NCI-H82 (cell line): ENCODE data around the gene HOXC4.
"Not testable (repeated sequence)": the region's sequence is repeated elsewhere in the genome, so short reads cannot be mapped to it uniquely, and the experiment has no call there.

ENCODE experiments used
- DNase-seq: peaks from one replicate; lab custom pipeline; 2025; lab: John Stamatoyannopoulos, UW

Gene HOXC4

DNA sequence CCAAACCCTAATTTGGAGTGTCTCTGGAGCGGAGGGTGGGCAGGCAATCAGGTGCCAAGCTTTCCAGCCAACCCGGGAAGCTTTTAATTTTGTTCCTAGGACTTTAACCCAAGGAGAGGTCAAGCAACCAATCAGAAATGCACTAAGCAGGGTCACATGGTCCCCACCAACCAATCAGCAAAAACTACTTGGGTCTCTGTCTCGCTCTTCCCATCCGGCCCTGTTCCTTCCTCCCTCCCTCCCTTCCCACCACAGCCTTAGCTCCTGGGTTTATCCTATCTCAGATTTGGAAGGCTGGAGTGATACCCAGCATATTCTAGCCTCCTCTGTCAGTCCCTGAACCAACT, 13.5 kb upstream of the HOXC4 start:
- DNase-seq = peak; percentile 74

GRCh38 chr12:54040648-54041047, 13.0 kb upstream of the HOXC4 start:
- DNase-seq = no peak

- DNase-seq = no peak
Measured at GRCh38 chr12:54041097-54041690, 12.4 kb upstream of the HOXC4 start.

GRCh38 chr12:54042033-54042432, 11.6 kb upstream of the HOXC4 start:
- DNase-seq = not testable (repeated sequence)

GRCh38 chr12:54042970-54043853, 10.4 kb upstream of the HOXC4 start:
- DNase-seq = peak; percentile 71

DNA sequence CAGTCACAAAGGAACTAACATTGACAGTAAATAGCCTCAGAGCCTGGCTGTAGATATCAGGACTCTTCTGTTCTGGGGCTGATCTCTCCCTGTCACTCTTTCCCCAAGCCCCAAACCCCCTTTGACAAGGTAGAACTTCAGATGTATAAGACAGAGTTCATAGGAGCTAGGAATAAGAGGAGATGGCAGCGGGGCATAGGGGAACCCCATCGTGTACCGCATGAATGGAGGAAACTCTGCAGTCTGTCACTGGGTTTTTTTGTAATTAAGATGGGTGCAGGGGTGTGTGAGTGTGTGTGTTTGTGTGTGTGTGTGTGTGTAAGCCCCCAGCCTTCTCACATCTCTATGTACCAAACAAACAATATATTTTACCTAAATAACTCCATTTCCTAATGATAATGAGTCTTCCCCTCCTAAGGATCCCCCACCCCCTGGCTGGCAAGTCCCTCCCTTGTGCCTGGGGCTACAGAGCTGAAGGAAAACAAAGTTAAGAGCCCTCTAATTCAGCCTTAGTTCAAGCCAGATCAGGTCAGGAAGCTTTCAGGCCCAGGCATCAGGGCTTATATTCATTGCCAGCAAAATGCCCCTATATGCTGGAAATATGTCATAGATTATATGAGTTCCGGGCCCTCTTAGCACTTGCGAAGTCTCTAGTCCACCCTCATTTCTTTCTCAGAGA, 9.1 kb upstream of the HOXC4 start:
- no peak for DNase-seq

DNA sequence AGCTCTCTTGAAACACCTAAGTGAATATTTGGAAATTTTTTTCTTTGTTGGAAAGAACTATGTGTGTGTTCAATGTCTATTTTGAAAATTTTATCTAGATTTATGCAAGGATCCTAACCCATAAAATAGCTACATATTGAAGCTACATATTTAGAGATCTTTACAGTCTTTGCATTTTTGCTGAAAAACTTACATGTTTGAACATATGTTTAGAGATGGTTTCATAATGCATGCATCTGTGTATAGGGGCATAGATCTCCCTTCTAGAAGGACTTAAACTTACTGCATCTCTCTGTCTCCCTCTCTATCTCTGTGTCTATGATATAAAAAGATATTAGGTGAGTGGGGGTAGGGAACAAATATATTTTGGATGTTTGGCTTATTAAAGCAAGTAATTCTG, 8.2 kb upstream of the HOXC4 start:
- no peak for DNase-seq

- no peak for DNase-seq
Measured at GRCh38 chr12:54045868-54046521, 7.6 kb upstream of the HOXC4 start.

GRCh38 chr12:54046809-54047159, 6.9 kb upstream of the HOXC4 start:
- no peak for DNase-seq

GRCh38 chr12:54047160-54047963, 6.3 kb upstream of the HOXC4 start:
- no peak for DNase-seq

- DNase-seq = no peak
Measured at GRCh38 chr12:54047964-54048303, 5.7 kb upstream of the HOXC4 start.

DNA sequence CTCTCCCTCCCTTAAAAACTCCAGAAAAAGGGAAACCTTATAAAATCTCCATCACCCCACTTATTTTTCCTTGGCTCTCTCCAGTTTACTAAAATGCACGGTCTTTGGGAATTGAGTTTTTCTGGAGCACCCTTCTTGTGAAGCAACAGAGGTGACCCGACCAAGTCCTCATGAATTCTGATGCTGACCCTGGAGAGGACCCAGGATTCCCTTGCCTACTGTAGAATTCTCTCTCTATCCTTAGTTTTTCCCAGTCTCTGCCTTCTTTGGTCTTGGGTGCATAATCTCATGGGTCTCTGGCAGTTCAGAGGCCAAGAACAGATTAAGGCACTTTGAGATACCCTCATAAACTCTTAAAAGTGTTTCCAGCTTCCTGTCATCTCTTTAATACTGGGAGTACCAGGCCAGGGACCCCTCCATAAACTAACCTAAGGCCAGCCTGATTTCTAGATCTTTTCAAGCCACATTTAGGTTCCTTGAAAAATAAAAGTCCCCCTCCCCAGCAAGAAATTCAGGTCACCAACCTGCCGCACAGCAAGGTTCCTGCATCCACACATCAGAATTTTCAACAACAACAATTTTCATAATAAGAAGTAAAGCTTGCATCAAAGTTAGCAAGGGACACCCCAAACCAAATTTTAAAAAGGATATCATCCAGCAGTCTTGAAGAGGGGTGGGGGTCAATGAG, 5.1 kb upstream of the HOXC4 start:
- no peak for DNase-seq

DNA sequence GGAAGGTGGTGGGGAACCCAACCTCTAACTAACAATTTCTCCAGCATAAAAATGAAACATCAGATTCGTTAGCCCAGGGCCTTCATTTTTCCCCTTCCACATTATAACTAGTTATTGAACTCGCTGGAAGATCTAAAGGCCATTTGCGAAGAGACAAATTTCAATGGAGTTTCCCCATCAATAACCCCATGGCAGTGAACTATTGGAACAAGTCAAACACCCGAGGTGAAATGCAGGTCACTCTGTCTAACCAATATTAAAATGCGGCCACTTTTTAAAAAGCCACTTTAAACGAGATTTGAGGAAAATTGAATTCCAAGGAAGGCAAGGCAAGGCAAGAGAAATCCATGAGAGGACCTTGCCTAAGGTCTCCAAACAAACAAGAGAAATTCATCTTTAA, 4.5 kb upstream of the HOXC4 start:
- DNase-seq = no peak

- DNase-seq = peak; percentile 54
Measured at GRCh38 chr12:54050482-54050810, 3.2 kb upstream of the HOXC4 start.

GRCh38 chr12:54051026-54051842, 2.4 kb upstream of the HOXC4 start:
- DNase-seq = peak; percentile 51

DNA sequence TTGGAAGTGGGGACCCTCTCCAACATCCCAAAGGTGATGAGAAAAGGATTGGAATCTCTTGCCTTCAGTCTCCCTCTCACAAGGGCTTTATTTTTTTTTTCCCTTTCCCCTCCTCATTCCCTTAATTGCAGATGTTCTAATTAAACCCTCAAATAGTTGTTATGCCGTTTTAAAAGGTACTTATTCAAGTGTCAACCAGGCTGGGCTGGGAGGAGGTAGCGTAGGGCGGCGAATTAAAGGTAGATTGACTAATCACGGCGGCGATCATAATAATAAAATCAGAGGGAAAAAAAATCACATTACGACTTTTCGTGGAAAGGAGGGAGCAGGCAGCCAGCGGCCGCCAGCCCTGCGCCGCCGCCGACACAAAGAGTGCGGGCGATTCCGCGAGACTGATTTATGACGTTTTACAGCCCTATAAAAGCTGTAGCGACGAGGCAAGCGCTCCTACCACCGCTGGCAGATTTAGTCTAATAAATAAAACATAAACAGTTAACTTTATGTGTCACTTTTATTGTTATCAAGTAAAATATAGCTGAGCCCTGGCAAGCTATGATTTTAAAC, 1.7 kb upstream of the HOXC4 start:
- DNase-seq = peak; percentile 62

DNA sequence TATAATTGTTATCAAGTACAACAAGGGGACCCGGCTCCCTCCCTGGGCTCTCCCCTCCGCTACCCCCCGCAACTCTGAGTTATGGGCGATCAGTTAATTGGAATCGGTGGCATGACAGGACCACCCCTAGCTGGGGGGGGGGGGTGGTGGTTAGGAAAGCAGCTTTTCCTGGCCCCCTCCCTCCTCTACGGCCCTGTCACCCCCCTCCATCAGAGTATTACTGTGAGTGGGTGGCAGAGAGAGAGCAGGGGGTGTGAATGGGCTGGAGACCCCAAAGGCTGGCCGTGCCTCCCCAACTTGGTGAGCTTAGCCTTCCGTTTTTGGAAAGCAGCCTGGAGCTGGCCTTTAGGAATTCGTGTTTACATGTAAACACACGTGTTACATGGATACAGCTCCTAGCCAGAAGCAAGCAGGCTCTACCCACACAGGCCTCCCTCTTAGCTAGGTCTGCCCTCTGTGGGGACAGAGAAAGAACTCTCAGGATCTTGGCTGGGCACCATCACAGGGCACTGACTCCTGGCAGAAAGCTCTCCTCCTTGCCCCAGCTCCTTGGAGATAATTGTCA, 1.1 kb upstream of the HOXC4 start:
- DNase-seq = peak; percentile 68

GRCh38 chr12:54053003-54053750, 458 bp upstream of the HOXC4 start:
- no peak for DNase-seq

- no peak for DNase-seq
Measured at GRCh38 chr12:54054742-54055194, 1.1 kb downstream of the HOXC4 start.
